K562 (cell line): Measurements from ENCODE around the gene ORC2. TPM values are rescaled to one million over a fixed set of nuclear protein-coding genes. Genes with fewer than 3 reads are reported as not detected.

Experiments
- DEAF1 ChIP-seq: fragments of 450-650 bp; formaldehyde crosslinking; IDR thresholded peaks from 2 replicates; pipeline ENCODE4 v1.4.0; 2020; ENCODE audit warnings: mild to moderate bottlenecking, moderate library complexity
- FUS ChIP-seq: fragments of 200-400 bp; formaldehyde crosslinking; optimal IDR thresholded peaks from 2 replicates; pipeline ENCODE3; 2017; ENCODE audit warnings: low read depth, low read length
- POLR2A ChIP-seq: fragments of 450-650 bp; conservative IDR thresholded peaks from 2 replicates; pipeline ENCODE4 v1.6.1; 2016
- PPARD ChIP-seq: fragments of 250-450 bp; sonication (Bioruptor Pico); IDR thresholded peaks from 2 replicates; pipeline ENCODE4 v1.8.0; 2022; ENCODE audit warnings: inconsistent platforms, mild to moderate bottlenecking, moderate library complexity
- REST ChIP-seq, 2 experiments: fragments of 450-650 bp; formaldehyde crosslinking in 1 of 2; IDR thresholded peaks; 2 replicates each; pipeline versions ENCODE4 v1.4.0 to v1.6.1; 2014 to 2020; ENCODE audit warnings: mild to moderate bottlenecking in 2 of 2, borderline replicate concordance in 1 of 2, low read depth in 1 of 2
- SMAD4 ChIP-seq: fragments of 250-450 bp; sonication (Bioruptor Pico); conservative IDR thresholded peaks from 2 replicates; pipeline ENCODE4 v1.8.0; 2021; ENCODE audit warnings: inconsistent platforms, mild to moderate bottlenecking, moderate library complexity
- ZKSCAN1 ChIP-seq: fragments of 150-350 bp; IDR thresholded peaks from 2 replicates; pipeline ENCODE4 v1.6.1; 2016; ENCODE audit warnings: low read depth, low read length
- ZNF165 ChIP-seq: fragments of 250-450 bp; sonication (Bioruptor Pico); IDR thresholded peaks from 2 replicates; pipeline ENCODE4 v1.4.0; 2020; ENCODE audit warnings: borderline replicate concordance
- polyA plus RNA-seq, 8 experiments: library from polyadenylated mRNA; depleted of rRNA in 4 of 8; stranded (reverse) in 5 of 8; unstranded in 3 of 8; fragments of >200 nt; fragmentation: Nextera tagmentation in 2 of 8; fragmentation: Illumina TruSeq in 1 of 8; extraction: Ambion mirVana in 2 of 8; extraction: Trizol in 1 of 8; gene quantifications; 2 replicates each; pipeline versions ENCODE4 v1.2.1 to v1.2.3, GENCODE V29; 2011 to 2014; ENCODE audit warnings: inconsistent platforms in 1 of 8, missing spikeins in 1 of 8
- total RNA-seq, 7 experiments: library from RNA; depleted of rRNA in 6 of 7; stranded (reverse); fragments of >200 nt in 6 of 7; fragmentation: Illumina TruSeq in 2 of 7; extraction: Trizol in 2 of 7; gene quantifications; 2 replicates each; pipeline versions ENCODE4 v1.2.1 to v1.2.3, GENCODE V29; 2011 to 2021; ENCODE audit warnings: low replicate concordance in 1 of 7
- TF ChIP-seq, protein P1 (sequence below), 3 experiments: IDR thresholded peaks in 2 of 3; conservative IDR thresholded peaks in 1 of 3; 2 replicates each; pipeline ENCODE4 v1.5.1; 2011 to 2012; ENCODE audit warnings: low read length in 3 of 3, mild to moderate bottlenecking in 3 of 3, control low read depth in 2 of 3, improper control_type of control experiment in 1 of 3, inconsistent platforms in 1 of 3, low read depth in 1 of 3, mixed read lengths in 1 of 3, moderate library complexity in 1 of 3; ENCODE audit not compliant: insufficient read depth in 2 of 3
- TF ChIP-seq, protein P2 (sequence below): IDR thresholded peaks from 2 replicates; pipeline ENCODE4 v1.6.1; 2012; ENCODE audit warnings: low read depth, low read length, improper control_type of control experiment, borderline replicate concordance

Gene ORC2
- total and polyA plus RNA-seq, 9 of the 15 experiments (the other 6 are each of a cell fraction or from before 2014, with no cell fraction given) = 5.6 to 41.1 (median 19.0) TPM

GRCh38 chr2:200905618-200906296 is 57.7 kb downstream of the ORC2 start (continued):
- TF ChIP-seq ZNF165 (CRISPR knock-in tag) = no peak
- no peak for TF ChIP-seq ZKSCAN1
- no peak for TF ChIP-seq POLR2A
- no peak for TF ChIP-seq SMAD4 (CRISPR knock-in tag)
- no peak for TF ChIP-seq FUS
- TF ChIP-seq, protein P1, sequence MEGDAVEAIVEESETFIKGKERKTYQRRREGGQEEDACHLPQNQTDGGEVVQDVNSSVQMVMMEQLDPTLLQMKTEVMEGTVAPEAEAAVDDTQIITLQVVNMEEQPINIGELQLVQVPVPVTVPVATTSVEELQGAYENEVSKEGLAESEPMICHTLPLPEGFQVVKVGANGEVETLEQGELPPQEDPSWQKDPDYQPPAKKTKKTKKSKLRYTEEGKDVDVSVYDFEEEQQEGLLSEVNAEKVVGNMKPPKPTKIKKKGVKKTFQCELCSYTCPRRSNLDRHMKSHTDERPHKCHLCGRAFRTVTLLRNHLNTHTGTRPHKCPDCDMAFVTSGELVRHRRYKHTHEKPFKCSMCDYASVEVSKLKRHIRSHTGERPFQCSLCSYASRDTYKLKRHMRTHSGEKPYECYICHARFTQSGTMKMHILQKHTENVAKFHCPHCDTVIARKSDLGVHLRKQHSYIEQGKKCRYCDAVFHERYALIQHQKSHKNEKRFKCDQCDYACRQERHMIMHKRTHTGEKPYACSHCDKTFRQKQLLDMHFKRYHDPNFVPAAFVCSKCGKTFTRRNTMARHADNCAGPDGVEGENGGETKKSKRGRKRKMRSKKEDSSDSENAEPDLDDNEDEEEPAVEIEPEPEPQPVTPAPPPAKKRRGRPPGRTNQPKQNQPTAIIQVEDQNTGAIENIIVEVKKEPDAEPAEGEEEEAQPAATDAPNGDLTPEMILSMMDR (IDR thresholded peaks at IDR 0.05 in 2 of 3, conservative IDR thresholded peaks at IDR 0.05 in 1 of 3; ENCODE audit: insufficient read depth in 2 of 3, low read depth in 1 of 3, low read length in 3 of 3) = peak; percentile 58 to 74 (median 73)
- TF ChIP-seq, protein P2, sequence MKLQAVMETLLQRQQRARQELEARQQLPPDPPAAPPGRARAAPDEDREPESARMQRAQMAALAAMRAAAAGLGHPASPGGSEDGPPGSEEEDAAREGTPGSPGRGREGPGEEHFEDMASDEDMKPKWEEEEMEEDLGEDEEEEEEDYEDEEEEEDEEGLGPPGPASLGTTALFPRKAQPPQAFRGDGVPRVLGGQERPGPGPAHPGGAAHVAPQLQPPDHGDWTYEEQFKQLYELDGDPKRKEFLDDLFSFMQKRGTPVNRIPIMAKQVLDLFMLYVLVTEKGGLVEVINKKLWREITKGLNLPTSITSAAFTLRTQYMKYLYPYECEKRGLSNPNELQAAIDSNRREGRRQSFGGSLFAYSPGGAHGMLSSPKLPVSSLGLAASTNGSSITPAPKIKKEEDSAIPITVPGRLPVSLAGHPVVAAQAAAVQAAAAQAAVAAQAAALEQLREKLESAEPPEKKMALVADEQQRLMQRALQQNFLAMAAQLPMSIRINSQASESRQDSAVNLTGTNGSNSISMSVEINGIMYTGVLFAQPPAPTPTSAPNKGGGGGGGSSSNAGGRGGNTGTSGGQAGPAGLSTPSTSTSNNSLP = no peak
- no peak for TF ChIP-seq PPARD (CRISPR knock-in tag)
- TF ChIP-seq DEAF1 (CRISPR knock-in tag) = peak; percentile 48; the same call in 1 of the 2 replicates
- peak; percentile 59; the same call in 1 of the 2 replicates for TF ChIP-seq REST (IDR thresholded peaks at IDR 0.05; ENCODE audit: borderline replicate concordance)
- no peak for TF ChIP-seq REST (CRISPR knock-in tag; IDR thresholded peaks at IDR 0.05; ENCODE audit: low read depth)
